GM19468 (cell line): Measurements from ENCODE around the gene CDKL1.
"Not testable (repeated sequence)": the region's sequence is repeated elsewhere in the genome, so short reads cannot be mapped to it uniquely, and the experiment has no call there.

Source experiments
- ATAC-seq: cut with Tn5 transposase; IDR thresholded peaks from one replicate; pipeline ENCODE4 v1.9.1; 2021; ENCODE audit warnings: mild to moderate bottlenecking, moderate library complexity, moderate number of reproducible peaks; ENCODE audit not compliant: unreplicated experiment; ENCODE audit errors: extremely low read depth

CDKL1 gene

DNA sequence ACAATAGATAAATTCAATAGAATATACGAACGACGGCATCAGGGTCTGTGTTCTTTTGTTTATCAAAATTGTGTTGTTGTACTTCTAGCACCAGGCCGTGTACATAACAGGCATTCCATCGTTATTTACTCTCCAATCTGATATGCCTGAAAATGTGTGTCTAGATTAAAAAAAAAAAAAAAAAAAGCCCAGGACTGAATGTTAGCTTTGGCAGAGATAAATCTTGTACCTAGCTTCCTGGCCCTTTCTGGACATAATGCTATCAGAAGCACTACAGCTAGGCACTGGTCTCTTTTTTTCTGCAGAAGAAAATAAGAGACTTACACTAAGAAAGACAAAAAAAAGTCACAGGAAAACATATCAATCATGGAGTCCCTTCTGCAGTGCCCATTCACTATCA, 37.0 kb downstream of the CDKL1 start:
- ATAC-seq = no peak

DNA sequence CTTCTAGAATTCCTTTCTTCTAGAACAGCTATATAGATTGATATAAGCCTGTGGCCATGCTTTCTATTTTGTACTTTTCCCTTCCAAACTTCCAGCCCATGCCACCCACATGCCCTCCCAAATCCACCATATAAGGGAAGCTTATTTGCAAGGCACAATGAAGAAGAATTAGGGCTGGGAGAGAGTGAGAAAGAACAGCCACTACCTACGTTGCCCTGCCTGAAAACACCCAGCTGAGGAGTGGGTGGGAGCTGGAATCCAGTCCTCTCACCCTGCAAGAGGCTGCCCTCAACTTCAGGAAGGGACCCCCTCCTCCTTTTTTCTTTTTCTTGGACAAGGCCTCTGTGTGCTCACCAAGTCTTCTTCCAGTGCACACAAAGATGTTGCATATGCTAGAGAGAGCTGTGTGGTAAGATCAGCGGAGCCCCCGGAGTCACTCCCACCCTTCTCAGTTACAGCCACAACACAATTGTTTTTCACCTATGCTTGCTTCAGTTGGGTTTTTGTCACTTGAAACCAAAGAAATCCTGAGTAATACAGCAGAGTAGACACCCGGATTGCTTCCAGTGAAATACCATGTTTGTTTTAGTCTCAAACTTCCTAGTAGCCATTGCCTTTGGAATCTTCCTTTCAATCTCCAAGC, 38.8 kb downstream of the CDKL1 start:
- no peak for ATAC-seq

DNA sequence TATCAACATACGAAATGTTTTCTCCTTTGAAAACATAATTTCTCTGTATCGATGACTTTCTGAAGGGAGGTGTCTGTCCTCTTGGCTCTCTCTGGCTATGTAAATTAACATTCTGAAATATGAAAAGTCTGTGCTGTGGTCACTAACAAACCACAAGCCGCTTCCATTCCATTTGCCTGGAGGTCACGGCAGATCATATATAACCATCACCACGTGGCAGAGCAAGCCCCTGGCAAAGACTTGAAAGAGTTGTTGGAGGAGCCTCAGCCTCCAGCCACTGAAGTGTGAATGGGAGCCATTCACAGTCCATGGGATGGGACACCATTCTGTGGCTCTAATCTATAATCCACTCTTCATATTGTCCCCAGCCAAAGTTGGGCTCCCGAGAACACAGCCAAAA, 39.6 kb downstream of the CDKL1 start:
- ATAC-seq = no peak

DNA sequence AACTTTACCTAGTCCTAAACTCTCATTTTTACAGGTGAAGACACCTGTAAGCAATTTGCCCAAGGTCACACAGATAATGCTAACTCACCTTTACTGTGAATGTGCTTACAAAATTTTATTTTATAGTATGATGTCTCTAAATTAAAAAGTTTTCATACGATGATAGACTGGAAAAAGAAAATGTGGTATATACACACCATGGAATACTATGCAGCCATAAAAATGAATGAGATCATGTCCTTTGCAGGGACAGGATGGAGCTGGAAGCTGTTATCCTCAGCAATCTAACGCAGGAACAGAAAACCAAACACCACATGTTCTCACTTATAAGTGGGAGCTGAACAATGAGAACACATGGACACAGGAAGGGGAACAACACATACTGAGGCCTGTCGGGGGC, 40.4 kb downstream of the CDKL1 start:
- ATAC-seq = not testable (repeated sequence)

- ATAC-seq = no peak
Observed at GRCh38 chr14:50355692-50356091, 41.0 kb downstream of the CDKL1 start.

GRCh38 chr14:50354527-50354926, 42.2 kb downstream of the CDKL1 start:
- no peak for ATAC-seq

DNA sequence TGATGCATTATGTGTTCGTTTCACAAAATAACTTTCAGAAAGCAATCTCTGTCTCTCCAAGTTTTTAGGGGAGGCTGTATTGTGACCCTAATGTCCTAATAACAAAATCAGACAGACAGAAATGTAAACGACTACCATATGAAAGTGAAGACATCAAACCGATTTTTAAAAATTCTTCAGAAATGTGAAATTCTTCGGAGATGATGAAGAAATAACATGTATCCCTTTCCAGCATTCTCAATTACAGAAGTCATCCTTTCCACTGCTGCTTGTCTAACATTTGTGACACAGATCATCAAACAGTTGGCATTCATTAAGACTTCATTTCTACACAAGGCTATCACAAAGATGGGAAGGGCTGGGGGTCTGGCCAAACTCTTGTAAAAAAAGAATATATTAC, 43.6 kb downstream of the CDKL1 start:
- no peak for ATAC-seq

DNA sequence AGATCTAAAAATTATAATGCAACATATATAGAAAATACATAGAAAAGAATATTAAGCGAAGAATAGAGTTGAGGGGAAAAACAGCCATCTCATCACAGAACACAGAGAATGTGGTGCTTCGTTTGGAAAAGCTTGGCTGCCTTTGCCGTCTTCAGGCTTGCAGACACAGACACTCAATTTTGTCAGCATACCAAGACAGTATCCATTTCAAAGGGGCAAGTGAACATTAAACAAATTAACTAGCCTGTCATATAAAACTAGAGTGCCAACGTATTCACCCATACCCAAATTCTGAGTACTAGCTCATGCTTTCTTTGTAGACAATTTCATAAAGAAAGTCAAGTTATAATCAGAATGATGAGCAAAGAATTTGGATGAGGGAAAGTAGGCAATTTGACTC, 44.1 kb downstream of the CDKL1 start:
- no peak for ATAC-seq

DNA sequence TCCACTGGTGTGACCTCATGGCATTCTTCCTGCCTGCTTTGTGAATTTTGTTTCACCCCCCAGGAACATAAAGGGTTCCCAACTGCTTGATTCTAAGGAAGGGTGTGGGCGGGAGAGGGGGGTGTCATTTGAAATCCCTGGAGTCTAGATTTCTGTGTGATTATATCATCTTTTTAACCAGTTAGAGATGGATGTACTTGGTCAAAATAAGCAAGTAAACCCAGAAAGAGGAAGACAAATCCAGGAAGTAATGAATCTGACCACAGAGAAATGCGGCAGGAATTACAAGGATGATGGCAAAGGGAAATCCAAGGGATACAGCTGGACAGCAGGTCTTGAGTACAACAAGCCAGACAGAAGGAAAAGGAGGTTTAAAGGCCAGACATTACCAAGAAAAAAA, 45.7 kb downstream of the CDKL1 start:
- no peak for ATAC-seq

DNA sequence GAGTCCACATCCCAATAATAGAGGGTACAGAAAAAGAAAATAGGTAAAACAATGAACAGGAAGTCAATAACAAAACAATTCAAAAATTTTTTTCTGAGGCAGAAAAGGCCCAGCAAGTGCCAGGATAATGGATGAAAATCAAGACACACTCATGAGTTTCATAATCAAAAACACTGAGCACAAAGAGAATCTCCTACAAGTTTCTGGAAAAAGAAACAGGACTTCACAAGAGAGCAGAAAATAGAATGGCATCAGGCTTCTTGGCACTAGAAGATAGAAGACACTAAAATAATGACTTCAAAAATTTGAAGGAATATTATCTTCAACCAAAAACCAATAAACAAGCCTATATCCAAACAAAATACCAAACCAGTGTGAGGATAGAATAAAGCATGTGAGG, 47.7 kb downstream of the CDKL1 start:
- no peak for ATAC-seq

GRCh38 chr14:50347521-50347920, 49.2 kb downstream of the CDKL1 start:
- ATAC-seq = no peak

DNA sequence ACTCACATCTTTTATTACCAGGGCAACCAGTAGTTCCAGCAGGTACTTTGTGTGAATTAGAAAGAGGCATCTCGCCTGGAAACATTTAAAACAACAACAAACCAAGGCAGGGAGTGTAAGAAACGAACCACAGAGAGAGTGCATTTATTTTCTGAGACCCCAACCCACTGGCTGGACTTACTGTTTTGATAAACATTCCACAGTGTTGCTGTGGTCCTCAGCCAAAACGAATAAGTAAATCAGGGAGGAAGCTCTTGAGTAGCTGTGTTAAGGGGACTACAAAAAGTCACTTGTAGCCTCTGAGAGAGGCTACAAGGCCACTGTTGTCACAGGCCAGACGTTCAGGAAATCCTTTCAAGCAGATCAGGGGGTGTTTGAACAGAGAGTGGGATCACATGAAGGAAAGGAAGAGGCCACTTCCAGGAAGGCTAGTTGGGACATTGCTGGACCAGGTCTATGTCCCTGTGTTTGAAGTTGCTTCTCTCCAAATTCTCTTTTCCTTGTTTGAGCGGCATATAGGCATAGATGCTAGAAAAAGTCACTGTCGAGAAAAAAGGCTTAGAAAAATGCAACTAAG, 50.7 kb downstream of the CDKL1 start:
- no peak for ATAC-seq

GRCh38 chr14:50344876-50345563, 51.7 kb downstream of the CDKL1 start:
- ATAC-seq = no peak

GRCh38 chr14:50344116-50344775, 52.4 kb downstream of the CDKL1 start:
- ATAC-seq = no peak

DNA sequence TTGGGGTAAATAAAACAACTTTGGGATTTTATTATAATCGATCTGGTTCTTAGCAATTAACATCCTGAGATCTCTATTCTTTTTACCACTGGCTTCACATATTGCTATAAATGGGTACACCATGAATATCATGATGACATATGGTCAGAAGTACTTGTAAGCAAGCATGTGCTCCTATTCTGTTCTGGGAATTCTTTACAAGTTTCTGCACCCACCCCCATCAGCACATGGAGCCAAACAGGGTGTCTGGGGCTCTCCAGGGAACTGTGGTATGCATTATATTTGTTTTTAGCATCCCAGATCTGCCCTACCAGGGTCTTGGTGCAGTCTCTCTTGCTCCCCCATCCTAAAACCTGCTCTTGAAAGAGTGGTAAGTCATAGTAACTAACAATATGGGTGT, 53.2 kb downstream of the CDKL1 start:
- no peak for ATAC-seq

GRCh38 chr14:50342221-50343078, 54.2 kb downstream of the CDKL1 start:
- no peak for ATAC-seq

GRCh38 chr14:50340963-50341362, 55.7 kb downstream of the CDKL1 start:
- ATAC-seq = no peak

DNA sequence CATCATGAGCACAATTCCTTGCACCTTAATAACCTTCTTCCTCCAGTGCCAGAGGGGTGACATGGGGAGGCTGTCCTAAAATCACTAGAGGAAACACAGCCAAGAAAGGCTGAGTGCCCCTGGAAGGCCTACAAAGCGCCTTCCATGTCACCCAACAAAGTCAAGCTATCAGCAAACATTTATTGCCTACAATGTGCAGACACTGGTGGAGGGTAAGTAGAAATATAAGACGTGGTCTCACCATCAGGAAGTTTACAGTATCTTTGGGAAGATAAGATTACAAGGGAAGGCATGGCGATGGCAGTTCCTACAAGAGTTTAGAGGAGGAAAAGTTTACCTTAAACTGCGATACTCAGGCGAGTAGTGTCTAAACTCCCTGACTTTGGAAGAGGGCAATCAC, 56.6 kb downstream of the CDKL1 start:
- ATAC-seq = no peak

- no peak for ATAC-seq
Observed at GRCh38 chr14:50339178-50339804, 57.4 kb downstream of the CDKL1 start.

DNA sequence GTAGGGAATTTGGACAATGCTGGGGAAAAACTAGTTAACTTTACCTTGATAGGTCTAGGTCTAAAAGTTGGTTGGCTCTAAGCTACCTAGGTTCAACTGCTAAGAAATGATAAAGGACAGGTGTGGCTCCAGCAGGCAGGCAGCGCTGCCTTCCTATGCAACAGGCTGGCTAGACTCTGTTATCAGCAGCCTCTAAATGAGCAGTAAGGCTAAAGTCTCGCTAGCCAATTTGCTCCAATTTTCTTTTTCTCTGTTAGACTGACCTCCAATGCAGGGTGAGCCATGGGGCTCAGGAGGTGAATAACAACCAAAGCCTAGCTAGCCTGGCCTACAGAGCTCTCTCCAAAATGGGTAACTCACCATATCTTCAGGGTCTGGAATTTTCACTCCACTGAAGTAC, 58.1 kb downstream of the CDKL1 start:
- no peak for ATAC-seq
